GM21381 (cell line): ENCODE data around the gene ALKAL2.
A peak's percentile ranks its signal among the peaks of the same experiment; 100 is the strongest.

Source experiments
- ATAC-seq: cut with Tn5 transposase; IDR thresholded peaks from one replicate; pipeline ENCODE4 v1.9.1; 2021; ENCODE audit warnings: mild to moderate bottlenecking, moderate library complexity; ENCODE audit not compliant: unreplicated experiment

ALKAL2 gene

GRCh38 chr2:273333-273732 is 14.6 kb downstream of the ALKAL2 start:
- ATAC-seq = no peak

- ATAC-seq = no peak
Observed at GRCh38 chr2:271917-272316, 16.0 kb downstream of the ALKAL2 start.

- no peak for ATAC-seq
Observed at GRCh38 chr2:270861-271260, 17.0 kb downstream of the ALKAL2 start.

DNA sequence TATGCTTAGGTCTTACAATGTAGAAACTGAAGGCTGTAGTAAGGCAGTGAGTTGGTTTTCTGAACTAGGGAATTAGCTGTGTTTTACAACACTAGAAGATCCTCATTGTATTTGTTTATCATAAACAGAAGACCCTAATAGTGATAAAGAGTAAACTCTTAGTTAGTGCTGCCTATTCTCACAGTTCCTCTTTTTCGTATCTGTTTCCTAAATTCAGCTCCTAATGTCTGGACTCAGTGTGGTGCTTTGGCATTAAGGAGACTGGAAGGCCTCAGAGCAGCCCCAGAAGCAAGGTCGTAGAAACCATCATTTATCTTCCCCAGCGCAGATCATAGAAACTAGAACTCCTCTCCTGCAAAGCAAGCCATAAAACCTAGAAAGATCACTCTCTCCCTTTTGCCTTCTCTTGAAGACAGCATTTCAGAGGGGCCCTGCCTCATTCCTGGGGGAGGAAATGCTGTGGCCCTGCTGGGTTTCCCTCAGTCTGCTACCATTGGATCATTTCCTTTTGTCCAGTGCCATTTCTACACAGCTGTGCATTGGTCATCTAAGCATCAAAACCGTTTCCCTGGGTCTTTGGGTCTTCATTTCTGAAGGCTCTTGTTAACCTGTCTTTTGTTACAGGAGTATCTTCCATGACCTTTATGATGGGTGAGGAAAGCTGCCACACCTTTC is 18.4 kb downstream of the ALKAL2 start:
- ATAC-seq = no peak

DNA sequence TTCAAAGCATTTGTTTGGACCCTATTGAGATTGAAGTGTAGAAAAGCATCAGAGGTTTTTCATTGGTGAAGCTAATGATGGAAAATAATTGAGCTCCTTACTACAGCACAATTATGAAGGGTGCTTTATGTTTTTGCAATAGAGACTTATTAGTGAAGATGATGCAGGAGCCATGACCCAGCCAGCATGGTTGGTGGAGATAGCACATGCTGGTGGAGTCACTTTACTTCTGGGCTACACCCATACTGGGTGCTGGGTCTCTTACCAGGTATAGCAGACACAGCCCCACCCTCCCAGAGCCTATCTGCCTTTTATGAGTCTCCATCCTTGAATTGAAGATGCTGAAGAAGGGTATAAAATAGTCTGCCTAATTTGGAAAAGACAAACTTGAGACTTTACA is 19.6 kb downstream of the ALKAL2 start:
- no peak for ATAC-seq

DNA sequence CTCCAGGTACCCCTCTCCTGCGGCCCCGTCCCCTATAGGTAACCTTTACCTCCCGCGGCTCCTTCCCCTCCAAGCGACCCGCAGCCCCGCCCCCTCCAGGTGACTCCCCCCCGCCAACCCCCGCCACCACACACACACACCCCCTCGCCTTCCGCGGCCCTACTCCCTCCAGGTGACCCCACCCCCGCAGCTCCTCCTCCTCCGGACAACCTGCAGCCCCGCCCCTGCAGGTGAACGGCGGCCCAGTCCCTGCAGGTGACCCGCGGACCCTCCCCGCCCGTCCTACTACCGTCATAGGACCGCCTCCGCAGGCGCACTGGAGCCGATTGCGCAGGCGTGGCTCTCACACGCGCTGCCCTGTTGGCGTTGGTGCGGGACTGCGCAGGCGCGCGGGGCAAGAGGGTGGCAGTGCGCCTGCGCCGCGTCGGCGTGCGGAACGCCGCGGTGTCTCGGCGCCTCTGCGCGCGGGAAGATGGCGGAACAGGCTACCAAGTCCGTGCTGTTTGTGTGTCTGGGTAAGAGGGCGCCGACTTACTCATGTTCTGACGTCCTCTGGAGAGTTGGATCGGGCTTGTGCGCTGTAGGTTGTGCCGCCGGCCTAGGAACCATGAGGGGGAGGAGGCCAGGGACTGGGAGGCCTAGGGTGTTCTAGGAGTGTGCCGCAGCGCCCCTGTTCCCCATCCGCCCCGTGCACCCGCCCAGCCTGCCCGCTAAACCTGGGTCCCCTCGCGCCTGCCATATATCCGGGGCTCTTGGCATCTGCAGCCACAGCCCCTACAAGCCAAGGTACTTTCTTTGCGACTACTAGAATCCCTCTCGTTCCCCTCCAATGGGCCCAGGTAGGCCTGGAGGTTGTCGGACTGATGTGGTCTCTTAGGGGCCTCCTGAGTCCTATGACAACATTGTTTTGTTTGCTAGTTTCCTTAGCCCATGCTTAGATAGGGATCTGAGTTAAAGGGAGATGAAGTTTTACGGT is 23.1 kb downstream of the ALKAL2 start, which contains the start of gene ACP1:
Gene ACP1 (plus strand): TSS at position 455 of the 976 bp plus-strand sequence. CDS start 18 bp downstream, at position 473.
- ATAC-seq = peak; percentile 86

DNA sequence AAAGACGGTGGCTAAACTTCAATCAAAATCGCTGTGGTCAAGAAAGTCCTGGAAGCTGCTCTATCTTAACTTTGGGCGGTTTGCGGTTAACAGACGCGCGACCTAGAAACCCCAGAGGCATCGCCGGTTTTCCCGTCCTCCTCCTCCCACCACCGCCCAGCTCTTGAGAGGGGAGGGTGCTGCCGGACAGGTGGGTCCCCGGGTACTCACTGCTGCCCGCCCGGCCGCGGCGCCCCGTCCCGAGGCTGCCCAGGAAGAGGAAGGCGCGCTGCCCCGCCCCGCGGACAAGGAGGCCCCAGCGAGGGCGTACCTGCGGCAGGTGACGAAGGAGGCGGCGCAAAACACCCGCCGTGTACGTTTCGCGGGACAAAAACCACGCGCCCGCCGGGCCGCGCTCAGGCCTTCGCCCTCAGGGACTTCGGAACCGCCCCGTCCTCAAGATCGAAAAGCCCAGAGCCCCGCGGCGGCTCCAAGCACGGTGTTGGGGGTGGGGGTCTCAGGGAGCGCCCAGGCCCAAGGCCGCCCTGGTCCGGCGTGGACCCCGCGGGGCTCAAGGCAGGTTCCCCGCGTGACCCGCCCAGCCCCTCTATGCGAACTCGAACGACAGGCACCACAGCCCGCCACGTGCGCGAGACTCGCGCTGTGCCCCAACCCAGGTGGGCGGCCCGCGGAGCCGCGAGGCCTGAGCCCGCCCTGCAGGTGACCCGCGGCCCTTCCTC is 24.0 kb downstream of the ALKAL2 start, which contains the start of gene SH3YL1:
Gene SH3YL1 (minus strand): TSS at position 259 of the 719 bp plus-strand sequence. CDS start 48 bp downstream, at position 211.
- ATAC-seq = peak; percentile 29

- no peak for ATAC-seq
Observed at GRCh38 chr2:263022-263738, 24.7 kb downstream of the ALKAL2 start.

DNA sequence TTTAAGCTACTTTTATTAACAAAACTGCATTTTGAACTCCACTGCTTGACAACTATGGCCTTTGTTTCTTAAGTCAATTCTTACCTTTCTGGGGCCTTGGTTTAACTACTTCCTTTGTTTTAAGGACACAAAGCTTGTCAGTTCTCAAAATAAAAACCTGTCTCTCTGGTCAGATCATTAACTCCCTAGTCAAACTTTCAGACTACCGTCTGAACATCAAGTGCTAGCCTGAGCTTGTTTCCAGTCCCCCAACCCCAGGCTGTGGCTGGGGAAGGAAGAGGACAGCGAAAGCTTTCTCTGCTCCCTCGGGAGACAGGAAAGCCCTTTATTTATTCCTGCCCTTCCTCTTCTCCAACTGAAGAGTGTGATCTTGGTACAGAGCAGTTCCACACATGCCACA is 25.8 kb downstream of the ALKAL2 start:
- no peak for ATAC-seq

- no peak for ATAC-seq
Observed at GRCh38 chr2:260507-261161, 27.3 kb downstream of the ALKAL2 start.

- ATAC-seq = no peak
Observed at GRCh38 chr2:259789-260331, 28.0 kb downstream of the ALKAL2 start.

GRCh38 chr2:258933-259332 is 29.0 kb downstream of the ALKAL2 start:
- no peak for ATAC-seq

GRCh38 chr2:257842-258241 is 30.0 kb downstream of the ALKAL2 start:
- ATAC-seq = no peak

DNA sequence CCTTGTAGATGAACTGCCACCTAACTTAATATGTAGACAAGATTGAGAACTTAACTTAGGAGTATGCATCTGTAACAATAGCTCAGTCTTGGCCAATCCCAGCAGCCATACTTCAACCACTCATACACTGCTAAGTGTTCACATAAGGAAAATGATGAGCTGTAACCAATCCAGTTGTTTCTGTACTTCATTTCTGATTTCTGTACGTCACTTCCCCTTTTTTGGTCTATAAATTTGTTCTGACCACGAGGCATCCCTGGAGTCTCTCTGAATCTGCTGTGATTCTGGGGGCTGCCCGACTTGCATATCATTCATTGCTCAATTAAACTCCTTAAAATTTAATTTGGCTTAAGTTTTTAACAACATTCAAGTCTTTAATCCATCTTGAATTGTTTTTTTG is 30.5 kb downstream of the ALKAL2 start:
- ATAC-seq = no peak

DNA sequence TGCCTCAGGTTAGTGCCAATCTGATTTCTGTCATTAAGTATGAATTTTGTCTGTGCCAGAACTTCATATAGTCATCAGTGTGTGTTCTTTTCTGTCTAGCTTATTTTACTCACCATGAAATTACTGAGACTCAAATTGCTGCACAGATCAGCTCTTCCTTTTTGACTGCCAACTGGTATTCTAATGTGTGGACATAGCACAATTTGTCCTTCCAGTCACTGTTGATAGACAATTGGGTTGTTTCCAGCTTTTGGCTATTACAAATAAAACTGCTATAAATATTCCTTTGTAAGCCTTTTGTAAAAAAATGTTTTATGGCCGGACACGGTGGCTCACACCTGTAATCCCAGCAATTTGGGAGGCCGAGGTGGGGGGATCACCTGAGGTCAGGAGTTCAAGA is 31.8 kb downstream of the ALKAL2 start:
- no peak for ATAC-seq

DNA sequence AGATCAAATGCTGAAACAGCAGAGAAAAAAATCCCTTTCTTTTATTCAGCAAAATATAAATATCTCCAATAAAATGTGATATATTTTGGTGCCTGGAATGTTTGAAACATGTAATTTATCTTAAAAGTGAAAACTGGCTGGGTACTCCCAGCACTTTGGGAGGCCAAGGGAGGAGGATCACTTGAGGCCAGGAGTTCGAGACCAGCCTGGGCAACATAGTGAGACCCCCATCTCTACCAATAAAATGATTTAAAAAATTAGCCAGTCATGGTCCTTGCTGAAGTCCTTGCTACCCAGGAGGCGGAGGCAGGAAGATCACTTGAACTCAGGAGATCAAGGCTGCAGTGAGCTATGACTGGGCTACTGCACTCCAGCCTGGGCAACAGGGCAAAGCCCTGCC is 32.7 kb downstream of the ALKAL2 start:
- no peak for ATAC-seq

- no peak for ATAC-seq
Observed at GRCh38 chr2:254241-254640, 33.6 kb downstream of the ALKAL2 start.

- no peak for ATAC-seq
Observed at GRCh38 chr2:253202-253638, 34.7 kb downstream of the ALKAL2 start.

- no peak for ATAC-seq
Observed at GRCh38 chr2:252001-252602, 35.8 kb downstream of the ALKAL2 start.
